Measurements from ENCODE around the gene GPC6. TPM values are rescaled to one million over a fixed set of nuclear protein-coding genes. Genes with fewer than 3 reads are reported as not detected.

Gene GPC6
- polyA plus RNA-seq, 1 donor from 2014 or later: 9.0 TPM

DNA sequence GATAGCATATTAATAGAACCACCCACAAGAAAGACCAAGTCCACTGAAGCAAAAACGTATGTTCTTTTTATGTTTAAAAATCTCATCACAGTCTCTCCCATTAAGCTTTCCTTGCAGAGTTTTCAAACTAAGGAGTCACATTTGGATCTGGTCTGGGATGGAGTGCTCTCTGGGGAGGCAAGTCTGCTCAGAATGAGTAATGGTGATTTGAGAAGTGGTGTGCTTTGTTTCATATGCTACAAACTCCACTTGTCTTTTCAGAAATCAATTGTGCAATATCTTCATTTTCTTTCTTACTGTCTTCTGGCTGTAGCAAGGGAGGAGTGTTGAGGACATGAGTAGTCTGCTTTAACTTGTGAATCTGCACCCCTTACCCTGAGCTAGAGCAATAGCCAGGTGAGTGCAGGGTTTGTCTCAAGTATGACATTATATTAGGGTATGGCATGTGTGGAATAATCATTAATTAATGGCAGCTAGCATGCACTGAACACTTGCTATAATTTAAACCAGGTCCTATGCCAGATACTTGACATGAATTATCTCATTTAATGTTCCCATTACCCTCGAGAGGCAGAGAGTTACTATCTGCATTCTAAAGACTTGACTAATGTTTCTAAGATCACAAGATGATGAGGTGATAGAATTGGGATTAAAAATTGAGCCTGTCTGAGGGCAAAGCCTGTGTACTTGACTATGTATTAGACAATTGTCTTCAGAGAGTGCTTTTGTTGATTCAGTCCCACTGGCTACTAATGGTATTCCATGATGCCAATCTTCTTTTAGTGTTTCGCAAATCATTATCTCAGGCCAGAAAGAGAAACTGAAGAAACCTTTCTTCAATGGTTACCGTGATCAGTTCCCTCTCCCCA lies 171.8 kb downstream of the GPC6 start:
- TF ChIP-seq EZH2 (IDR thresholded peaks at IDR 0.05; ENCODE audit: borderline replicate concordance, insufficient read depth, low read length, poor library complexity, severe bottlenecking): no peak
- no peak for TF ChIP-seq MXI1 (conservative IDR thresholded peaks at IDR 0.05; ENCODE audit: poor library complexity, severe bottlenecking)
- no peak for TF ChIP-seq RAD21 (conservative IDR thresholded peaks at IDR 0.05)
- no peak for TF ChIP-seq POLR2AphosphoS5 (IDR thresholded peaks at IDR 0.05)
- H3K4me2 ChIP-seq (ENCODE audit: low read length): no peak overlapping the region
- peaks cover 7% of the 10 kb centered on the region for H3K79me2 ChIP-seq (replicated peaks; ENCODE audit: insufficient read depth, low read length)
- no peaks in the 10 kb centered on the region for H4K20me1 ChIP-seq (ENCODE audit: insufficient read depth)
- no peaks in the 10 kb centered on the region for H3K9me2 ChIP-seq (ENCODE audit: insufficient read depth, low read length)
- H3K9me3 ChIP-seq (ENCODE audit: low read length): no peaks in the 10 kb centered on the region
- H3K9ac ChIP-seq (ENCODE audit: low read length): no peak overlapping the region
- H3K27ac ChIP-seq (ENCODE audit: low read length): no peak overlapping the region
- no peaks in the 10 kb centered on the region for H3K27me3 ChIP-seq (ENCODE audit: insufficient read depth, low read depth, low read length)
- no peaks in the 10 kb centered on the region for H3K36me3 ChIP-seq (ENCODE audit: insufficient read depth, low read length)
- no peaks in the 10 kb centered on the region for H3F3A ChIP-seq (ENCODE audit: insufficient read depth, low read length, poor library complexity, severe bottlenecking)
- no peak overlapping the region for H2AFZ ChIP-seq (ENCODE audit: low read depth, low read length)
- no peak overlapping the region for H3K4me3 ChIP-seq (ENCODE audit: low read length)

DNA sequence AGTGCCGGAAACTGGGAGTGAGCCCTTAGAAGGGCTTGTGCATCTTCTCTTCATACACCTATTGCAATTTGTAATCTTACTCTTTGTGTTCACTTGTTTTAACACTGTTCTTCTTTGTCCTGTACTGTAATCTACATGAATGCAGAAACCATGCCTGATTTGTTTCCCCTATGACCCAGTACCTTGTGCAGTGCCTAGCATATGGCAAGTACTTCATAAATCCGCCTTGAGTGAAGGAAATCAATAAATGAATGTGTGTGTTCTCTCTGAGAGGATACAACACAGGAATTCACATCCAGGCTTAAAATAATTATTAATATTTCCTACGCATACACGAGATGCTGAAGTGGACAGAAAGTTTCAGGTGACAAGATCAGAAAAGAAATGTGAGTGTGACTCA lies 172.6 kb downstream of the GPC6 start:
- H3K79me2 ChIP-seq (replicated peaks; ENCODE audit: insufficient read depth, low read length): peaks cover under 1% of the 10 kb centered on the region
- no peak overlapping the region for H3K9ac ChIP-seq (ENCODE audit: low read length)
- TF ChIP-seq RAD21 (conservative IDR thresholded peaks at IDR 0.05): no peak
- TF ChIP-seq, protein P1, sequence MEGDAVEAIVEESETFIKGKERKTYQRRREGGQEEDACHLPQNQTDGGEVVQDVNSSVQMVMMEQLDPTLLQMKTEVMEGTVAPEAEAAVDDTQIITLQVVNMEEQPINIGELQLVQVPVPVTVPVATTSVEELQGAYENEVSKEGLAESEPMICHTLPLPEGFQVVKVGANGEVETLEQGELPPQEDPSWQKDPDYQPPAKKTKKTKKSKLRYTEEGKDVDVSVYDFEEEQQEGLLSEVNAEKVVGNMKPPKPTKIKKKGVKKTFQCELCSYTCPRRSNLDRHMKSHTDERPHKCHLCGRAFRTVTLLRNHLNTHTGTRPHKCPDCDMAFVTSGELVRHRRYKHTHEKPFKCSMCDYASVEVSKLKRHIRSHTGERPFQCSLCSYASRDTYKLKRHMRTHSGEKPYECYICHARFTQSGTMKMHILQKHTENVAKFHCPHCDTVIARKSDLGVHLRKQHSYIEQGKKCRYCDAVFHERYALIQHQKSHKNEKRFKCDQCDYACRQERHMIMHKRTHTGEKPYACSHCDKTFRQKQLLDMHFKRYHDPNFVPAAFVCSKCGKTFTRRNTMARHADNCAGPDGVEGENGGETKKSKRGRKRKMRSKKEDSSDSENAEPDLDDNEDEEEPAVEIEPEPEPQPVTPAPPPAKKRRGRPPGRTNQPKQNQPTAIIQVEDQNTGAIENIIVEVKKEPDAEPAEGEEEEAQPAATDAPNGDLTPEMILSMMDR (IDR thresholded peaks at IDR 0.05; ENCODE audit: poor library complexity, severe bottlenecking): no peak
- TF ChIP-seq TAF1 (IDR thresholded peaks at IDR 0.05; ENCODE audit: low read depth): no peak
- TF ChIP-seq POLR2AphosphoS5 (IDR thresholded peaks at IDR 0.05): no peak
- no peak overlapping the region for H3K4me2 ChIP-seq (ENCODE audit: low read length)
- H3F3A ChIP-seq (ENCODE audit: insufficient read depth, low read length, poor library complexity, severe bottlenecking): no peaks in the 10 kb centered on the region
- H3K27me3 ChIP-seq (ENCODE audit: insufficient read depth, low read depth, low read length): no peaks in the 10 kb centered on the region
- no peaks in the 10 kb centered on the region for H4K20me1 ChIP-seq (ENCODE audit: insufficient read depth)
- no peak overlapping the region for H3K27ac ChIP-seq (ENCODE audit: low read length)
- H3K4me3 ChIP-seq (ENCODE audit: low read length): no peak overlapping the region
- H3K36me3 ChIP-seq (ENCODE audit: insufficient read depth, low read length): no peaks in the 10 kb centered on the region
- H3K9me3 ChIP-seq (ENCODE audit: low read length): no peaks in the 10 kb centered on the region
- no peak overlapping the region for H2AFZ ChIP-seq (ENCODE audit: low read depth, low read length)
- H3K9me2 ChIP-seq (ENCODE audit: insufficient read depth, low read length): no peaks in the 10 kb centered on the region

DNA sequence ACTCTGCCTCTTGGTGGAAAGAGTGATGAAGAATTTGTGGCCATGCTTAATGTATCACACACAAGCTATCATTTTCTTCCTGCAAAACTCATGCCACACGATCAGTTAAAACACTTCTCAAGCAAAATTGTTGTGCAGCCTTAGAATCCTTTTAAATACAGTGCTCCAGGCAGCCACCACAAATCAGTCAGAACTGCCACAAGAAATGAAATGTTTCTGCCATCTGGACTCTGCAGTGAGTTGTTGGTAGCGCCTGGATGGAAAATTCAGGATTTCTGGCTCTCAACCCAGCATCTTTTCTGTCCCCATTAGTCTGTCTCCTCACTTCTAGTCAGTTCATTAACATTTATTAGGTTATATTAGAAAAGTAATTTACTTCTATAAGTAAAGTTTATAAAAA lies 179.5 kb downstream of the GPC6 start:
- H3K9ac ChIP-seq (ENCODE audit: low read length): no peak overlapping the region
- no peaks in the 10 kb centered on the region for H4K20me1 ChIP-seq (ENCODE audit: insufficient read depth)
- H3K36me3 ChIP-seq (ENCODE audit: insufficient read depth, low read length): no peaks in the 10 kb centered on the region
- no peaks in the 10 kb centered on the region for H3K27me3 ChIP-seq (ENCODE audit: insufficient read depth, low read depth, low read length)
- H3K27ac ChIP-seq (ENCODE audit: low read length): no peak overlapping the region
- H3K9me2 ChIP-seq (ENCODE audit: insufficient read depth, low read length): no peaks in the 10 kb centered on the region
- H3K9me3 ChIP-seq (ENCODE audit: low read length): no peaks in the 10 kb centered on the region
- TF ChIP-seq RAD21 (conservative IDR thresholded peaks at IDR 0.05) (no peak), EZH2 (IDR thresholded peaks at IDR 0.05; ENCODE audit: borderline replicate concordance, insufficient read depth, low read length, poor library complexity, severe bottlenecking) (no peak), TAF1 (IDR thresholded peaks at IDR 0.05; ENCODE audit: low read depth) (no peak)
- TF ChIP-seq, protein P1 (IDR thresholded peaks at IDR 0.05; ENCODE audit: poor library complexity, severe bottlenecking): no peak
- H2AFZ ChIP-seq (ENCODE audit: low read depth, low read length): no peak overlapping the region
- H3K4me2 ChIP-seq (ENCODE audit: low read length): no peak overlapping the region
- no peaks in the 10 kb centered on the region for H3K79me2 ChIP-seq (replicated peaks; ENCODE audit: insufficient read depth, low read length)
- H3F3A ChIP-seq (ENCODE audit: insufficient read depth, low read length, poor library complexity, severe bottlenecking): no peaks in the 10 kb centered on the region
- no peak overlapping the region for H3K4me3 ChIP-seq (ENCODE audit: low read length)

All from neural cell (in vitro differentiated cells).